Neural cell (in vitro differentiated cells): ENCODE measurements around the gene NOTCH2NLA.
"Not testable (repeated sequence)": the region's sequence is repeated elsewhere in the genome, so short reads cannot be mapped to it uniquely, and the experiment has no call there.

Experiments
- CTCF ChIP-seq: fragments of 450-650 bp; IDR thresholded peaks from 2 replicates; pipeline ENCODE4 v1.5.1; 2014; ENCODE audit warnings: antibody characterized with exemption, mild to moderate bottlenecking, moderate library complexity; ENCODE audit not compliant: poor library complexity, severe bottlenecking
- EP300 ChIP-seq: fragments of 450-650 bp; conservative IDR thresholded peaks from 2 replicates; pipeline ENCODE4 v1.6.1; 2014; ENCODE audit warnings: antibody characterized with exemption, mild to moderate bottlenecking, moderate library complexity; ENCODE audit not compliant: poor library complexity, severe bottlenecking
- EZH2 ChIP-seq: fragments of 200-600, 300-800 bp; shearing (Covaris generic), sonication (generic); IDR thresholded peaks from 2 replicates; pipeline ENCODE4 v1.6.1; 2014; ENCODE audit warnings: antibody characterized with exemption, low read length, borderline replicate concordance, mild to moderate bottlenecking; ENCODE audit not compliant: insufficient read depth, poor library complexity, severe bottlenecking
- TAF1 ChIP-seq: IDR thresholded peaks from 2 replicates; pipeline ENCODE4 v1.6.1; 2012; ENCODE audit warnings: low read depth

GRCh38 chr1:146167273-146167672 lies 61.5 kb downstream of the NOTCH2NLA start:
- not testable (repeated sequence) for TF ChIP-seq CTCF, EP300, EZH2, TAF1
